ENCODE data around the gene SAMD10.

The SAMD10 gene

GRCh38 chr20:63945031-63945658 is 34.3 kb downstream of the SAMD10 start:
- CTCF ChIA-PET, result no interaction called here
- TF ChIP-seq KLF10 (tag by site-specific recombination; IDR thresholded peaks at IDR 0.05) (no peak), ZNF596 (tag by site-specific recombination; IDR thresholded peaks at IDR 0.05) (no peak), ZNF701 (tag by site-specific recombination; IDR thresholded peaks at IDR 0.05) (no peak), ZNF174 (tag by site-specific recombination; IDR thresholded peaks at IDR 0.05) (no peak), ZNF521 (tag by site-specific recombination; IDR thresholded peaks at IDR 0.05) (no peak), ZNF449 (tag by site-specific recombination; IDR thresholded peaks at IDR 0.05) (no peak), ZNF155 (tag by site-specific recombination; IDR thresholded peaks at IDR 0.05) (no peak), ZNF341 (tag by site-specific recombination; IDR thresholded peaks at IDR 0.05; ENCODE audit: low read depth) (no peak), ELK4 (IDR thresholded peaks at IDR 0.05; ENCODE audit: borderline replicate concordance, low read depth, low read length) (no peak)
- TF ChIP-seq, protein P1, sequence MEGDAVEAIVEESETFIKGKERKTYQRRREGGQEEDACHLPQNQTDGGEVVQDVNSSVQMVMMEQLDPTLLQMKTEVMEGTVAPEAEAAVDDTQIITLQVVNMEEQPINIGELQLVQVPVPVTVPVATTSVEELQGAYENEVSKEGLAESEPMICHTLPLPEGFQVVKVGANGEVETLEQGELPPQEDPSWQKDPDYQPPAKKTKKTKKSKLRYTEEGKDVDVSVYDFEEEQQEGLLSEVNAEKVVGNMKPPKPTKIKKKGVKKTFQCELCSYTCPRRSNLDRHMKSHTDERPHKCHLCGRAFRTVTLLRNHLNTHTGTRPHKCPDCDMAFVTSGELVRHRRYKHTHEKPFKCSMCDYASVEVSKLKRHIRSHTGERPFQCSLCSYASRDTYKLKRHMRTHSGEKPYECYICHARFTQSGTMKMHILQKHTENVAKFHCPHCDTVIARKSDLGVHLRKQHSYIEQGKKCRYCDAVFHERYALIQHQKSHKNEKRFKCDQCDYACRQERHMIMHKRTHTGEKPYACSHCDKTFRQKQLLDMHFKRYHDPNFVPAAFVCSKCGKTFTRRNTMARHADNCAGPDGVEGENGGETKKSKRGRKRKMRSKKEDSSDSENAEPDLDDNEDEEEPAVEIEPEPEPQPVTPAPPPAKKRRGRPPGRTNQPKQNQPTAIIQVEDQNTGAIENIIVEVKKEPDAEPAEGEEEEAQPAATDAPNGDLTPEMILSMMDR (tag by site-specific recombination; IDR thresholded peaks at IDR 0.05), result no peak
- TF ChIP-seq, protein P2, sequence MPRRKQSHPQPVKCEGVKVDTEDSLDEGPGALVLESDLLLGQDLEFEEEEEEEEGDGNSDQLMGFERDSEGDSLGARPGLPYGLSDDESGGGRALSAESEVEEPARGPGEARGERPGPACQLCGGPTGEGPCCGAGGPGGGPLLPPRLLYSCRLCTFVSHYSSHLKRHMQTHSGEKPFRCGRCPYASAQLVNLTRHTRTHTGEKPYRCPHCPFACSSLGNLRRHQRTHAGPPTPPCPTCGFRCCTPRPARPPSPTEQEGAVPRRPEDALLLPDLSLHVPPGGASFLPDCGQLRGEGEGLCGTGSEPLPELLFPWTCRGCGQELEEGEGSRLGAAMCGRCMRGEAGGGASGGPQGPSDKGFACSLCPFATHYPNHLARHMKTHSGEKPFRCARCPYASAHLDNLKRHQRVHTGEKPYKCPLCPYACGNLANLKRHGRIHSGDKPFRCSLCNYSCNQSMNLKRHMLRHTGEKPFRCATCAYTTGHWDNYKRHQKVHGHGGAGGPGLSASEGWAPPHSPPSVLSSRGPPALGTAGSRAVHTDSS (tag by site-specific recombination; IDR thresholded peaks at IDR 0.05), result no peak

GRCh38 chr20:63944078-63944941 is 35.1 kb downstream of the SAMD10 start:
- Histone ChIP-seq H3K36me3 (ENCODE audit: control insufficient read depth in 2 of 2, insufficient read depth in 1 of 2, low read length in 2 of 2) (peaks cover 0 to 60% of the 10 kb centered on the region in 2 experiments; a peak in 1 of 3 replicates), H3K4me1 (ENCODE audit: control insufficient read depth, insufficient read depth, low read length) (peaks cover 3% of the 10 kb centered on the region; the same call in 1 of the 2 replicates)
- CTCF ChIA-PET, result no interaction called here

More at GRCh38 chr20:63945031-63945658, 34.3 kb downstream of the SAMD10 start:
- POLR2A ChIA-PET, result no interaction called here
- H3K27ac ChIP-seq (ENCODE audit: extremely low read depth, low read depth, low read length), result no peak overlapping the region
- H3K9me3 ChIP-seq (ENCODE audit: control insufficient read depth, insufficient read depth, low read depth, low read length), result no peaks in the 10 kb centered on the region
- peaks cover 3% of the 10 kb centered on the region; the same call in 1 of the 2 replicates for H3K4me1 ChIP-seq (ENCODE audit: control insufficient read depth, insufficient read depth, low read length)
- H3K36me3 ChIP-seq (ENCODE audit: control insufficient read depth in 2 of 2, insufficient read depth in 1 of 2, low read length in 2 of 2), result peaks cover 0 to 54% of the 10 kb centered on the region in 2 experiments; a peak in 1 of 3 replicates
- no peak overlapping the region for H3K4me3 ChIP-seq (ENCODE audit: low read depth, low read length)

More at GRCh38 chr20:63944078-63944941, 35.1 kb downstream of the SAMD10 start:
- no peaks in the 10 kb centered on the region for H3K9me3 ChIP-seq (ENCODE audit: control insufficient read depth, insufficient read depth, low read depth, low read length)
- POLR2A ChIA-PET, result no interaction called here
- H3K27ac ChIP-seq (ENCODE audit: extremely low read depth, low read depth, low read length), result no peak overlapping the region
- no peak overlapping the region for H3K4me3 ChIP-seq (ENCODE audit: low read depth, low read length)
- TF ChIP-seq FEZF1 (tag by site-specific recombination; IDR thresholded peaks at IDR 0.05) (no peak), ZNF132 (tag by site-specific recombination; IDR thresholded peaks at IDR 0.05; ENCODE audit: borderline replicate concordance) (no peak), ZNF561 (tag by site-specific recombination; IDR thresholded peaks at IDR 0.05; ENCODE audit: borderline replicate concordance) (no peak), ZNF10 (tag by site-specific recombination; IDR thresholded peaks at IDR 0.05) (no peak), ZNF138 (tag by site-specific recombination; IDR thresholded peaks at IDR 0.05; ENCODE audit: borderline replicate concordance) (no peak), SP2 (tag by site-specific recombination; IDR thresholded peaks at IDR 0.05) (no peak), ZNF514 (tag by site-specific recombination; IDR thresholded peaks at IDR 0.05) (no peak), ZNF394 (tag by site-specific recombination; IDR thresholded peaks at IDR 0.05; ENCODE audit: borderline replicate concordance) (no peak), ZNF776 (tag by site-specific recombination; IDR thresholded peaks at IDR 0.05; ENCODE audit: borderline replicate concordance) (no peak), ZFP37 (tag by site-specific recombination; IDR thresholded peaks at IDR 0.05) (no peak), HOXD13 (CRISPR knock-in tag; IDR thresholded peaks at IDR 0.05; ENCODE audit: borderline replicate concordance) (no peak), ZNF404 (tag by site-specific recombination; IDR thresholded peaks at IDR 0.05) (no peak), ZNF645 (tag by site-specific recombination; IDR thresholded peaks at IDR 0.05) (no peak), ZBTB21 (tag by site-specific recombination; IDR thresholded peaks at IDR 0.05) (no peak), WT1 (tag by site-specific recombination; IDR thresholded peaks at IDR 0.05) (no peak), GLIS1 (tag by site-specific recombination; IDR thresholded peaks at IDR 0.05) (no peak)
